Duodenal mucosa (tissue), 2 donors: ENCODE data around the gene CEACAM16.

Source experiments
- H3K27ac ChIP-seq: one replicate; pipeline ENCODE4 v1.7.0; 2013; ENCODE audit warnings: low read depth, low read length
- H3K27me3 ChIP-seq, 2 donors: one replicate each; pipeline ENCODE4 v1.7.0; 2013; ENCODE audit warnings: low read length in 2 of 2, control low read depth in 1 of 2; ENCODE audit not compliant: insufficient read depth in 2 of 2, control insufficient read depth in 1 of 2
- H3K36me3 ChIP-seq, 2 donors: one replicate each; pipeline ENCODE4 v1.7.0; 2013; ENCODE audit warnings: low read length in 2 of 2, control low read depth in 1 of 2; ENCODE audit not compliant: insufficient read depth in 2 of 2, control insufficient read depth in 1 of 2
- H3K4me1 ChIP-seq, 2 donors: one replicate each; pipeline ENCODE4 v1.7.0; 2013; ENCODE audit warnings: low read length in 2 of 2, control low read depth in 1 of 2; ENCODE audit not compliant: insufficient read depth in 2 of 2, control insufficient read depth in 1 of 2
- H3K4me3 ChIP-seq, 2 donors: one replicate each; pipeline ENCODE4 v1.7.0; 2013; ENCODE audit warnings: low read length in 2 of 2, low read depth in 1 of 2
- H3K9ac ChIP-seq, 2 donors: one replicate each; pipeline ENCODE4 v1.7.0; 2013; ENCODE audit warnings: low read length in 2 of 2, low read depth in 1 of 2
- H3K9me3 ChIP-seq, 2 donors: one replicate each; pipeline ENCODE4 v1.7.0; 2013; ENCODE audit warnings: low read length in 2 of 2, control low read depth in 1 of 2; ENCODE audit not compliant: control insufficient read depth in 1 of 2

The CEACAM16 gene

GRCh38 chr19:44735011-44735410, 36.1 kb downstream of the CEACAM16 start:
- no peaks in the 10 kb centered on the region for H3K27me3 ChIP-seq
- no peak overlapping the region for H3K27ac ChIP-seq
- H3K4me1 ChIP-seq = peaks cover 11 to 32% of the 10 kb centered on the region in 2 donors
- no peaks in the 10 kb centered on the region for H3K9me3 ChIP-seq
- no peak overlapping the region for H3K9ac ChIP-seq
- H3K36me3 ChIP-seq = no peaks in the 10 kb centered on the region
- no peak overlapping the region for H3K4me3 ChIP-seq

DNA sequence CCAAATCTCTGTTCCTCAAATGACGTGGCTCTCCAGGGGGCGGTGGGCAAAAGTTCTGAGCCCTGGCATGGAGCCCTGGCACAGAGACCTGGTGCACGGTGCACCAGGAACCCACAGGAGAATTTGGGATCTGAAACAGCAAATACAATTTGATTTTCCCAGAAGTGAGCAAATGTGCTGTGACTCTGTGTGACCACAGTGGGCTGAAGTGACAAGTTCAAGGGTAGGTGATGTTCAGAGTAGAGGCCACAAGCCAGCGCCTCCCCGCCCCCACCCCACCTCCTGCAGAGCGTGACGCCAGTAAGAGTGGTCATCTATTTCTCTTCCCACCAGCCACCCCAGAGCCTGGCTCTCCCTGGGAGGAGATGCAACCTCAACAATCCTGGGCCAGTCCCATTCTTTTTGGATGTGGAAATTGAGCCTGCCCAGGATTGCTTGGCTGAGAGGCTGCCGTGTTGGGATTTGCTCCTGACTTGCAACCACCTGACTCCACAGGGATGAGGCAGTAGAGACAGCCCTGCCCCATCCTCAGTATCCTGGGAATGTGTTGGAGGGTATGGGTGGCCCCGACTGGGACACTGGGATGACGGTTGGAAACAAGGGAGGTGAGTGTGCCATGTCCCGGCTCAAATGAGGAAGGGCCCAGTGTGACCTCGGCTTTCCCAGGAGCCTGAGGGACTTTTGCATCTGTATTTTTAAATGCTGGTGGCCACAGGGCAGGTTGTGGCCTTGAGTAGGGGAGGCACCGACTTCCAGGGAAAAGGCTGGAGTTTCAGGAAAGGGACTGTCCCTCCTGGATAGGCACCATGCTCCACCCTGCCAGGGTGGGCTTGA, 38.5 kb downstream of the CEACAM16 start:
- no peaks in the 10 kb centered on the region for H3K27me3 ChIP-seq
- H3K4me1 ChIP-seq = peaks cover 28 to 41% of the 10 kb centered on the region in 2 donors
- no peak overlapping the region for H3K4me3 ChIP-seq
- H3K9me3 ChIP-seq = no peaks in the 10 kb centered on the region
- H3K27ac ChIP-seq = no peak overlapping the region
- H3K36me3 ChIP-seq = no peaks in the 10 kb centered on the region
- H3K9ac ChIP-seq = no peak overlapping the region

DNA sequence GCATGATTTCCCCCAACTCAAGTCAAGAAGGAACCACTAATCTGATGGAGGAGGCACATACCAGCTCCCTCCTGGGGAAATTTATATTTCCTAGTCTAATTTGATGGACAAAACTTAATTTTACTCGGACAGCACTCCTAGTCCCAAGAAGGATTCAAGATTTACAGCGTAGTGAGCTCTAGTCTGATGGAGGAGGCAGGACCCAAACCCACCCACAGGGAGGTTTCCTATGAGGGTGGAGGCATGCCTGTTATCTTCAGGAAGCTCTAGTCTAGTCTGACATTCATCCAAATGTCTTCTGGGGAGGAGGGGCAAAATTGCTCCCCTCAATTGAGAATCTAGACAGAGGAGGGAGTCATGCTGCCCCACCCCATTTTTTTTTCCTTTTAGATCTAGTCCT, 39.2 kb downstream of the CEACAM16 start:
- no peak overlapping the region for H3K27ac ChIP-seq
- no peaks in the 10 kb centered on the region for H3K27me3 ChIP-seq
- H3K4me3 ChIP-seq = no peak overlapping the region
- peaks cover 35 to 47% of the 10 kb centered on the region in 2 donors for H3K4me1 ChIP-seq
- no peak overlapping the region for H3K9ac ChIP-seq
- no peaks in the 10 kb centered on the region for H3K36me3 ChIP-seq
- H3K9me3 ChIP-seq = no peaks in the 10 kb centered on the region

- Histone ChIP-seq H3K4me1 (peaks cover 40 to 49% of the 10 kb centered on the region in 2 donors), H3K9ac (peak overlapping the region in 1 of 2 donors; percentile 25), H3K27ac (no peak overlapping the region), H3K9me3 (no peaks in the 10 kb centered on the region), H3K27me3 (no peaks in the 10 kb centered on the region), H3K4me3 (no peak overlapping the region), H3K36me3 (no peaks in the 10 kb centered on the region)
These were observed 39.9 kb downstream of the CEACAM16 start for GRCh38 chr19:44738603-44739558.

DNA sequence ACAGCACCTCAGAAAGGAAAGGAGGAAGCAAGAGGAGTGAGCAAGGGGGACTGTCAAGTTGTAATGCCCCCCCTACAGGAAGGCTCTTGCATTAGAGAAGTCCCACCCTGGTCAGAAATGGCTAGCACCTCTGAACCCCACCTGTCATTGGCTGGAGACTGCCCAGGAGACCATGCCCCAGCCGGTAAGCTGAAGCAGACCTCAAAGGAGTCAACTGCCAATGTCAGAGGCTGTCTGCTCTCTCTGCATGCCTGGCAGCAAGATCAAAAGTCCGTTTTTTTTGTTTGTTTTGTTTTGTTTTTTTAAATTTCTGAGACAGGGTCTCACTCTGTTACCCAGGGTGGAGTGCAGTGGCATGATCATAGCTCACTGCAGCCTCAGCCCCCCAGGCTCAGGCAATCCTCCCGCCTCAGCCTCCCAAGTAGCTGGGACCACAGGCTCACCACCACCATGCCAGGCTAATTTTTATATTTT, 41.4 kb downstream of the CEACAM16 start:
- Histone ChIP-seq H3K27ac (no peak overlapping the region), H3K9ac (peak overlapping the region in 1 of 2 donors; percentile 7), H3K4me1 (peaks cover 49 to 53% of the 10 kb centered on the region in 2 donors), H3K36me3 (no peaks in the 10 kb centered on the region), H3K27me3 (no peaks in the 10 kb centered on the region), H3K9me3 (no peaks in the 10 kb centered on the region), H3K4me3 (no peak overlapping the region)

DNA sequence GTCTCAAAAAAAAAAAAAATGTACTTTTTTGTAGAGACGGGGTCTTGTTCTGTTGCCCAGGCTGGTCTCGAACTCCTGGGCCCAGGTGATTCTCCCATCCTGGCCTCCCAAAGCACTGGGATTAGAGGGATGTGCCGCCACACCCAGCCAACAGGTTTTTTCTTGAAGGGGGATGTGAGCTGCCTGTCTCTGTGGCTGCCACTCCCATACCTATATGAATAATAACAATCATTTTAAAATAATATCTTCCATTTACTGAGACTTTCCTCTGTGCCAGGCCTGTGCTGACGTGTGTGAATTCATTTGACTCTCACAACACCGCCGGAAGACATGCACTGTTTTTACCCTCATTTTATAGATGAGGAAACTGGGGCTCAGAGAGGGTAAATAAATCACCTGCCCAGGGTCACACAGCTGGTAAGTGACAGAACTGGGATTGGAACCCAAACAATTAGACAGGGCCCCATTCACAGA, 42.3 kb downstream of the CEACAM16 start:
- H3K27ac ChIP-seq = peak overlapping the region; percentile 79
- H3K36me3 ChIP-seq = no peaks in the 10 kb centered on the region
- peak overlapping the region in 1 of 2 donors; percentile 16 for H3K9ac ChIP-seq
- H3K4me1 ChIP-seq = peaks cover 58 to 62% of the 10 kb centered on the region in 2 donors
- no peaks in the 10 kb centered on the region for H3K27me3 ChIP-seq
- no peak overlapping the region for H3K4me3 ChIP-seq
- no peaks in the 10 kb centered on the region for H3K9me3 ChIP-seq

DNA sequence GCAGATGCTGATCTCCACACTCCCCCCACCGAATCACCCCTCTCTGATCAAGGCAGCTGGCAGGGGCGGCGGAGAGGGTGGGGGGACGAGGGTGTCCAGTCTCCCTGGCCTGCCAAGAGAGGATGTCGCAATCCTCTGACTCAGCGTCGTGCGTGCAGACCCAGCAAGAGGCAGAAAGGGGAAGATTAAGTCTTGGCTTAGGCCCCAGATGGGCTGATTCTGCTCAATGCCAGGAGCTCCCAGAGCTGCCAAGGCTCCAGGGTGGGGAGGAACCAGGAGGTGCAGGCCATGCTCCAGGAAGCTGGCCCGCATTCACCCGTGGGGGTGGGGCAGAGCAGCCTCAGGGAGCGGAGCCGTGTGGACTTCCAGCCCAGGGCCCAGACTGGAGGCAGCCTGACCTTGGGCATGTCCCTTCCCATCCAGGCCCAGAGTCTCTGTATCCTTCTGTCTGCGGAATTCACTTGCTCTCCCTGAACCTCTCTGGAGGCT, 42.9 kb downstream of the CEACAM16 start:
- Histone ChIP-seq H3K4me1 (peaks cover 64 to 68% of the 10 kb centered on the region in 2 donors), H3K4me3 (no peak overlapping the region), H3K9ac (peak overlapping the region in 1 of 2 donors; percentile 52), H3K27ac (peak overlapping the region; percentile 85), H3K36me3 (no peaks in the 10 kb centered on the region), H3K27me3 (no peaks in the 10 kb centered on the region), H3K9me3 (no peaks in the 10 kb centered on the region)

GRCh38 chr19:44742330-44743061, 43.5 kb downstream of the CEACAM16 start:
- Histone ChIP-seq H3K9me3 (no peaks in the 10 kb centered on the region), H3K27ac (peak overlapping the region; percentile 85), H3K27me3 (no peaks in the 10 kb centered on the region), H3K9ac (peak overlapping the region; percentile 20 to 52), H3K36me3 (no peaks in the 10 kb centered on the region), H3K4me3 (peak overlapping the region in 1 of 2 donors; percentile 18), H3K4me1 (peaks cover 62 to 70% of the 10 kb centered on the region in 2 donors)

GRCh38 chr19:44744871-44745332, 46.0 kb downstream of the CEACAM16 start:
- peak overlapping the region; percentile 37 to 50 for H3K4me3 ChIP-seq
- peak overlapping the region; percentile 55 to 60 for H3K9ac ChIP-seq

More at GRCh38 chr19:44744871-44745332, 46.0 kb downstream of the CEACAM16 start:
- H3K27ac ChIP-seq = peak overlapping the region; percentile 82
- no peaks in the 10 kb centered on the region for H3K27me3 ChIP-seq
- no peaks in the 10 kb centered on the region for H3K36me3 ChIP-seq
- H3K4me1 ChIP-seq = peaks cover 46 to 65% of the 10 kb centered on the region in 2 donors
- H3K9me3 ChIP-seq = no peaks in the 10 kb centered on the region
